GM15510 (cell line): Measurements from ENCODE around the gene COQ9.

Experiments
- POLR2A ChIP-seq: IDR thresholded peaks from 3 replicates; pipeline ENCODE4 v1.6.1; 2011; ENCODE audit warnings: borderline replicate concordance; ENCODE audit not compliant: insufficient read length; ENCODE audit errors: extremely low read depth

COQ9 gene

DNA sequence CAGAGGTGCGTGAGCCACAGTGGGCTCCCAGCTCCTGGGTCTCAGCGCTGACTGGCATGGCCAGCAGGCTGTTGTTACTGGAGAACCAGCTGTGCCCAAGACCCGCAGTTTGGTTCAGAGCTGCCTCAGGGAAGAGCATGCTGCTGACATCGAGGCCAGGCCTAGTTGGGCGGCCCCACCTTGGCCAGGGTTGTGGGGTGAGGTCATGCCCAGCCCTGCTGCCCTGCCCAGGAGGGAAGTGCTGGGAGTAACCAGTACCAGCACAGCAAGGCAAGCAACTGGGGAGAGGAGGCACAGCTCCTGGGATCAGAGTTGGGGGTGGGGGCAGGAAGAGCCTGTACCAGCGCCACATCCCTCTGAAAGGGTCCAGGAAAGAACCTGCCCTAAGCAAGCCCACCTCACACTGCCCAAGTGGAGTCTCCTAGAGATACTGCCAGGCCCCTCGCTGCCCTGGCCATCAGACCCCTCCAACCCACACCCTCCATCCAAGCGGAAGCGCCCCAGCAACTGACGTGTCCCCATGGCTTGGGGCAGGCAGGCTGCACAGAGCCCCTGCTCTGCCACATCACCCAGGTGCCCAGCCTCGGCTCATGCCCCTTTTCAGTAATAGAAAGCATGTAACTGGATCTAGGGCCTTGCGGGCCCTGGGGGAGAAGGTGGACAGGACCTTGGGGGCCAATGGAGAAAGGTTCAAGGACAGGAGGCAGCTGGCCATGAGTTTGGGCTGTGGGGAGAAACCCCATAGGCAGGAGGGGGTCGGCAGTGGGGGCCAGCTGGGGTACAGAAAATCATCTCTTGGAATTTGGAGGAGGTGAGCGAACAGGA, 38.0 kb downstream of the COQ9 start:
- no peak for TF ChIP-seq POLR2A

DNA sequence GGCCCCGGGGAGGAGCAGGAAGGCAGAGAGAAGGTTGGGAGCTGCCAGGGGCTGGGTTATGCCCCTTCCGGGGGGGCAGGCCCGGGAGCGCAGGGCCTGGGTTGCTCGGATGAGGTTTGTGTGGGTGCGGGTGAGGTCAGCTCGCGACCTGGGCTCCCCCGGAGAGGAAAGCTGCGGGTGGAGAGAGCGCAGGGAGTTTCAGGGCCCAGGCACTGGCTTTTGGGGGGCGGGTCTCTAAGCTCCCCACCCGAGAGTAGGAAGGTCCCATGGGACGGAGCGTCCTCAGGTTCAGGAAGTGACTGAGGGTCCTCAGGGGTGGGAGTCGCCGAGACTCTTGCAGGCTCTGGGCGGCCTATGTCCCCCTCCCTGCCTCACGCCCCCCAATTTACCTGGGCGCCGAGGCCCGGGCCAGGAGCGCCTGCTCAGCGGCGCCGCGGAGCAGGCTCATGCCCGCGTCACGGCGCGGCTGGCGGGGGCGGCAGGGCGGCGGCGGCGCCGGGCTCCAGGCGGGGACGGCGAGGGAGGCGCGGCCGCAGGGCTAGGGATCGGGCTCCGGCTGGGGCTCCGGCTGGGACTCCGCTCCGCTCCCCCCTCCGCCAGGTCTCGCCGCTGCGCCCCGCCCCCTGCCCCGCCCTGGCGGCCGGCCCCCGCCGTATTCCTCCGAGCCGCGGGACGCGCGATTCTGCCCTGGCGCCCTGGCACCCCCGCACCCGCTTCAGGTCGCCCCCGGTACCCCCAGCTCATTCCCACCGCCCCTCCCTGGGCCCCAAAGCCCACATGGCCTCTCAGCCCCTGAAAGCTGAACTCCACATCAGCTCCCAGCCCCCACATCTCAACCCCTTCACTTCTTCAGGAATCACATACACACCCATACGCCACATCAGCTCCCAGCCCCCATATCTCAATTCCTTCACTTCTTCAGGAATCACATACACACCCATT, 38.9 kb downstream of the COQ9 start, which contains the start of gene DOK4:
TSS of gene DOK4 (minus strand) at position 578 of the 942 bp plus-strand sequence. CDS start 6,986 bp downstream, outside the sequence.
- TF ChIP-seq POLR2A, result no peak

DNA sequence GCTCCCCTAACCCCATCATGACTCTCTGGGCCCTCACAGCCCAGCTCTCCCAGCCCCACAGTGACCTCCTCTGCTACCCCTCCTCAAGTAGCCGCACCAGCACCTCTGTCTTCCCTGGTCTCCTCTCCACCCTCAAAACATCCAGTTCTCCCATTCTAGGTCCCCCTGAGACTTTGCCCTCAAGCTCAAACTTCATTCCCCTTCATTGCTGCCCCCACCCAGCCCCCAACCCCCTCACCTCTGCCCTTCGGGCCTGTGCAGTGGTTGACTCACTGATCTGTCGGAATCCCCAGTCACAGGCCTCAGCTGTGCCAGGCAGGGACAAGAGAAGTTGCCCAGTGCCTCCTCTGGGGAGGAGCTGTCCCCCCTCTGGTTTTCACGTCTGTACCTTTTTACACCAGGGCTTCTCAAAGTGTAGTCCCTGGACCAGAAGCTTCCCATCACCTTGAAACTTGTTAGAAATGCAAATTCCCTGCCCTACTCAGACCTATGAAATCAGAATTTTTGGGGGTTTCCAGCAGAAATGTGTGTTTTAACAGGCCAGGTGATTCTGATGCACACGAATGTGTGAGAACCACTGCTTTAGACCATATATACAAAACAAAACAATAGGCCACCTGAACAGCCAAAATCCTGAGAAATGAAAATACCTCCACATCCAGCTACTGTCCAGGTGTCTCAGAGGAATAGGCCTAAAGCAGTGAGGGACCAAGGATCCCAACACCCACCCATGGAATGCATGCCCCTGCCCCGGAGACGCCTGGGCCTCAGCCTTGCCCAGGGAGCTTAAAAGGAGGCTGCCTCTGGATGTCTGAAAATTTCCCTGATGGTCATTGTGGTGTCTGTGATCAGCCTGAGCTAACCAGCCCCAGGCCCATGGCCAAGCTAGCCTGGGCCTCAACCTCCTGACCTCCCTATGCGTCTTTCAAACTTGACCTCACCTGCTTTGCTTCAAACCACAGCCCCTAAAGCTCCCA, 39.9 kb downstream of the COQ9 start:
- TF ChIP-seq POLR2A, result no peak

DNA sequence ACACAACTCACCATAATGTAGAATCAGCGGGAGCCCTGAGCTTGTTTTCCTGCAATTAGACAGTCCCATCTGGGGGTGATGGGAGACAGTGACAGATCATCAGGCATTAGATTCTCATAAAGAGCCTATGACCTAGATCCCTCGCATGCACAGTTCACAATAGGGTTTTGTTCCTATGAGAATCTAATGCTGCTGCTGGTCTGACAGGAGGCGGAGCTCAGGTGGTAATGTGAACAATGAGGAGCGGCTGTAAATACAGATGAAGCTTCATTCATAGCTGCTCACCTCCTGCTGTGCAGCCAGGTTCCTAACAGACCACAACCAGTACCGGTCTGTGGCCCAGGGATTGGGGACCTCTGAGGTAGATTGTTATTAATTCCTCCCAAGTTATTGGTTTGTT, 42.0 kb downstream of the COQ9 start:
- TF ChIP-seq POLR2A, result no peak

DNA sequence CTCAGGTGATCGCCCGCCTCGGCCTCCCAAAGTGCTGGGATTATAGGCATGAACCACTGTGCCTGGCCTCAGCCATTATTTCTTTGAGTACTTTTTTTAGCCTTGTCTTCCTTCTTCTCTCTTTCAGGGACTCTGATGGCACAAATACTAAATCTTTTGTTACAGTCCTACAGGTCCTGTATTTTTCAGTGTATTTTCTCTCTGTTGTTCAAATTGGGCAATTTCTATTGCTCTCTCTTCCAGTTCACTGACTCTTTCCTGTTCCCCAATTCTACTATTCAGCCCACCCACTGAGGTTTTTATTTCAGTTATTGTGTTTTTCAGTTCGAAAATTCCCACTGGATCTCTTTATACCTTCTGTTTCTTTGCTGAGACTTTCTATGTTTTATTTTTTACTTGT, 46.5 kb downstream of the COQ9 start:
- no peak for TF ChIP-seq POLR2A

DNA sequence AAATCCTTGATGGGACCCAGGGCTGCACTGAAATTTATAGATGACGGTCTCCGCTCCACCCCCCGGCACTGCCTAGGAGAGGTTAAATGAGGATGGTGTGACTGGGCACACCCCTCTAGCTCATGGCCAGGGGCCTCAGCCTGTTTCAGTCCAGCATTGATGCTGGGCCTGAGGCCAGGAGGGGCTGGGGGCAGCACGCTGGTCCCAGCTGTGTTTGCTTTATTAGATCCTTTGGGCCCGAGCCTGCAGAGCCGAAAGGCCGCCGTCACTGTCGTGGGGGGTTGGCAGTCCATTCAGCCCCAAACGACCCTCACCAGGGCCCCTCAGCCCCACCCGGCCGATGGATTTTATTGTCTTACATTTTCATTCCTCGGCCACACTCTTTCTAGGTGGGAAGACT, 49.8 kb downstream of the COQ9 start:
- TF ChIP-seq POLR2A, result no peak

DNA sequence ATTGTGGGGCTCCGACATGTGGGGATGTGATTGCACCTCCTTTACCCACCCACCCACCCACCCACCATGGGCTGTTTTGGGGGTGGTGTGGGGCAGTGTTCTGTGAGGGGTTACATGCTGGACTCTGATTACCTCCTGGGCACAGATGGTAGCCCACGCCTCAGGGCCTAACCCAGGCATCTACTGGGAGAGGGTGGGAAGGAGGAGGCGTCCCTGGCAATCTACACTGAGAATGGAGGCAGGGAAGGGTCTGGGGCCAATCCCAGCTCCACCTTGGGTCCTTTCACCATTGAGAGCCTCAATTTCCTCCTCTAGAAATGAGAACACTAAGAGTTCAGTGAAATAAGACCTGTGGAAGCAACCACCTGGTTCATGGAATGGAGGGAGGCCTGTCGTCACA, 50.8 kb downstream of the COQ9 start:
- no peak for TF ChIP-seq POLR2A

DNA sequence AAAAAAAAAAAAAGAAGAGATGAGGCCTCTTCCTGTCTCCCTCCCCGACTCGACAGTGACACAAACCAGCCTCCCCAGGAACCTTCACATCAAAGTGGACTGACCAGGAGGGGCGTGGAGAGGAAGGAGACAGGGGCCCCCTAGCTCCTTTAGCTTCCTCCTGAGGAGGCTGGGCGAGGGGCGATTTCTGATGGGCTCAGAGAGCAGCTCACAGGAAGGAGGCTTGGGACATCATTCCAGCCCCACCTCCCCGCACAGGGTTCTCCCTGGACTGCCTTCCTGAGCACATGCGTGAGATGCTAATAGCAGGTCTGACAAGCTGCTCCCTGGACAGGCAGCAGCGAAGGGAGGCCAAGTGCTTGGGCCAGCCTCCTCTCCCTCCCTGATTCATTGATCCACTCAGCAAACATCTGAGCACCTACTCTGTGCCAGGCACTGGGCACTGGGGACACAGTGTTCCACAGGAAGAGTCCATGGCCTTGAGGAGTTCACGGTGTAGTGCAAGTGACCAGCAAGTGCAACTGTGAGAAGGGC, 53.4 kb downstream of the COQ9 start:
- no peak for TF ChIP-seq POLR2A

DNA sequence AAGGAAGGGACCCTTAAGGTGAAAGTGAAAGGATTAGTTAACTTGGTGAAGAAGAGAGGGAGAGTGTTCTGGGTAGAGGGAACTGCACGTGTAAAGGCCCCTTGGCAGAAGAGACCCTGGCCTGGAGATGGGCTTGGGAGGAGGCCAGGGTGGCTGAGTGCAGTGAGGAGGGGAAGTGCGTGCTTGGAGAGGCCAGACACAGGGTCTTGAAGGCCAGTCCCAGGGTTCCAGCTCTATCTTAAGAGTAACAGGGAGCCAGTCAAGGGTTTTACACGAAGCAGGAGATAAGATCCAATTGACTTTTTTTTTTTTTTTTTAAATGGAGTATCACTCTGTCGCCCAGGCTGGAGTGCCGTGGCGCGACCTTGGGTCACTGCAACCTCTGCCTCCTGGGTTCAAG, 54.2 kb downstream of the COQ9 start:
- no peak for TF ChIP-seq POLR2A

DNA sequence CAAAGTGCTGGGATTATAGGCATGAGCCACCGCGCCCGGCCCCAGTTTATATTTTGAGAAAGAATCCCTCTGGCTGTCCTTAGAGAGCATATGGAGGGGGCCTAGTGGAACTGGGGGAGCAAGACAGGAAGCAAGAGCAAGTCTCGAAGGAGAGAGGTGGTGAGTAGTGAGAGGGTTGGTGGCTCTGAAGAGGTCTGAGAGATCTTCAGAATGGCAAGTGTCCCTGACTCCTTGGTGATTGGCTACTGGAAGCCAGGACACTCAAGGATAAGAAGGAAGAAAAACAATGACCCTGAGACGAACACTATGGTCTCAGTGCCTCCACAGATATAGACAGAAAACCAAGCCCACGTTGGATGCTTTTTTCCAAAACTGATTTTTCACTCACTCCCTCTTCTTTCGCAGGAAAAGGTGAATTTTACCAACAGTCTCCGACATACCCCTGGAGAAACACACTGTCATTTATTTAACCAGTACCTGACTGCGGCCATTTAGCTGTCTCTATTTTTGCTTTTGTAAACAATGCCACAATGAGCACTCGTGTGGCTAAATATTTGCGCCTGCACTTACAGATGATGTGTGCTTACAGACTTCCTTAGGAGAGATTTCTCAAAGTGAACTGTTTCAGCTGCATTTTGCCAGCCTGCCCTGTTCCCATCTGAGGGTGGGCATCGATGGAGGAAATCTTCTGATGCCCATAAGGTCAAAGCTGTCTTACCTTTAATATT, 54.9 kb downstream of the COQ9 start:
- TF ChIP-seq POLR2A, result no peak

DNA sequence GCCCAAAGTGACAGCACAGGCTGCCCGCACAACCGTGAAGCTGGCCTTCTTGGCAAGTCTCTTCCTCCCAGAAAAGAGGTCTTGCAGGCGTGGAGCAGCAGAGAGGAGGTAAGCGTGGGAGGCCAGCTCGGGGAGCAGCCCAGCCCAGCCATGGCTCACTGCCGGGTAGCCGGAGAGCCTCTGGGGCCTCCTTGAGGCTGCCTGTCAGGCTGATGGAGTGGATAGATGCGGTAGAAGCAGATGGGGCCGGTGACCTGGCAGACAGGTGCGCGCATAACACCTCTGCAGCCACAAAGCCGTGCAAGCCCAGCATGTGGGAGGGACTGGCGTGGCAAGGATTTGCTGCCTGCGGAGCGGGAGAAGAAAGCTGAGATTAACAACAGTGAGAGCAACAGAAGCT, 56.1 kb downstream of the COQ9 start:
- no peak for TF ChIP-seq POLR2A

DNA sequence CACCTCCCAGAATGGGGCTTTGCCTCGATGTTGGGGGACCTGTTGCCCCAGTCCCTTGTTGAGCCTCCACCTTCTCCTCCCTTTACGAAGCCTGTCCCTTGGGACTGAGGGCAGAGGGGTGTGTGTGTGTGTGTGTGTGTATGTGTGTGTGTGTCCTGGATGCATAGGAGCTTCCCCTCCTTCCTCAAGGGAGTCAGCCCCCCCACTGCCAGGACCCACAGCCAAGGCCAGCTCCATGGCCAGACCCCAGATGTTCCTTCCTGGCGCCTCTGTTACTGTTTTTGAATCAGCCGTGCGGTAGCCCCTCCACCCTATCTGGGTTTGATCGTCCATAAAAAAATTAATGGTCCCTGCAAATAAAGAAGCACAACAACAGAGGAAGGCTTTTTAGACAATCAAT, 56.7 kb downstream of the COQ9 start:
- TF ChIP-seq POLR2A, result no peak

DNA sequence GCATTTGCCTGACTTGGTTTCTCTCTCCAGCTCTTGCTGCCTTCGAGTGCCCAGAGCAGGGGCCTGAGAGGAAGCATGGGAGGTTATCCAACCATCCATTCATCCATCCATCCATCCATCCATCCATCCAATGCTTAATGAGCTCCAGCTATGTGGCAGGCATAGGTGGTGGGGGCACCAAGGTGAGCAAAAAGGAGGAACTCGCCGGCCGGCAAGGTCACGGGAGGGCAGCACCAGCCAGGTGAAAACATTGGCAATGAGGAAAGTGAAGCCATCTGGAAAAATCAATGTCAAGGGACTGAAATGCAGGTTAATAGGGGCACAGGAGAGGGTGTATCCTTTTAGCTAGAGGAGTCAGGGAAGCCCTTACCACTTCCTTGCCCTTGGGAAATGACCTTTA, 57.2 kb downstream of the COQ9 start:
- TF ChIP-seq POLR2A, result no peak
